GDM1 (cell line): ENCODE data around the gene MPND.

Experiments
- DNase-seq: peaks from one replicate; lab custom pipeline; 2025; lab: John Stamatoyannopoulos, UW

Gene MPND

GRCh38 chr19:4403005-4403761, 59.8 kb downstream of the MPND start:
- no peak for DNase-seq

- no peak for DNase-seq
These were observed 62.6 kb downstream of the MPND start for GRCh38 chr19:4405977-4406376.

- DNase-seq = no peak
These were observed 63.3 kb downstream of the MPND start for GRCh38 chr19:4406626-4407025.

GRCh38 chr19:4409123-4409933, 66.0 kb downstream of the MPND start:
- DNase-seq = no peak
